Measurements from ENCODE around the gene FBXO33. TPM values are rescaled to one million over a fixed set of nuclear protein-coding genes. Genes with fewer than 3 reads are reported as not detected.

Gene FBXO33
- total RNA-seq, 6 experiments from 2014 or later, result 15.3 to 18.1 (median 17.2) TPM

DNA sequence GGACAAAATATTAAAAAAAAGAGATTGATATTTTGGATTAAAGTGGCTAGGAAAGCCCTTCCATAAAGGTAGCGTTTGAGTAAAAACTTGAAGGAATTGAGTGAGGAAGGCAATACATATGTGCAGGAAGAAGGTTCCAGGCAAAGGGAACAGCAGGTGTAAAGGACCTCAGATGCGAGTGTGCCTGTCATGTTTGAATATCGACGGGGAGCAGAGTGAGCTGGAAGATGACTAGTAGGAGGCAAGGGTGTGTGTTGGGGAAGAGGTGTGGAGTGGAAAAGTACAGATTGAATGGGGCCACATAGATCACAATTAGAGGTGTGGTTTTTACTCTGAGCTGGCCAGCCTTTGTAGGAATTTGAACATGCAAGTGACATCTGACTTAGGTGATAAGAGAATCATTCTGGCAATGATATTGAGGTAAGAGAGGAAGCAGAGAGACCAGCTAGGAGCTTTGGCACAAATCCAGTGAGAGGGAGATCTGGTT is 15.0 kb upstream of the FBXO33 start:
- TF ChIP-seq, protein P1, sequence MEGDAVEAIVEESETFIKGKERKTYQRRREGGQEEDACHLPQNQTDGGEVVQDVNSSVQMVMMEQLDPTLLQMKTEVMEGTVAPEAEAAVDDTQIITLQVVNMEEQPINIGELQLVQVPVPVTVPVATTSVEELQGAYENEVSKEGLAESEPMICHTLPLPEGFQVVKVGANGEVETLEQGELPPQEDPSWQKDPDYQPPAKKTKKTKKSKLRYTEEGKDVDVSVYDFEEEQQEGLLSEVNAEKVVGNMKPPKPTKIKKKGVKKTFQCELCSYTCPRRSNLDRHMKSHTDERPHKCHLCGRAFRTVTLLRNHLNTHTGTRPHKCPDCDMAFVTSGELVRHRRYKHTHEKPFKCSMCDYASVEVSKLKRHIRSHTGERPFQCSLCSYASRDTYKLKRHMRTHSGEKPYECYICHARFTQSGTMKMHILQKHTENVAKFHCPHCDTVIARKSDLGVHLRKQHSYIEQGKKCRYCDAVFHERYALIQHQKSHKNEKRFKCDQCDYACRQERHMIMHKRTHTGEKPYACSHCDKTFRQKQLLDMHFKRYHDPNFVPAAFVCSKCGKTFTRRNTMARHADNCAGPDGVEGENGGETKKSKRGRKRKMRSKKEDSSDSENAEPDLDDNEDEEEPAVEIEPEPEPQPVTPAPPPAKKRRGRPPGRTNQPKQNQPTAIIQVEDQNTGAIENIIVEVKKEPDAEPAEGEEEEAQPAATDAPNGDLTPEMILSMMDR (IDR thresholded peaks at IDR 0.05), result no peak
- H3K36me3 Mint-ChIP-seq (ENCODE audit: low read depth), result no peaks in the 10 kb centered on the region
- no peak for DNase-seq
- H3K4me1 Mint-ChIP-seq (ENCODE audit: low read depth), result no peaks in the 10 kb centered on the region
- no peaks in the 10 kb centered on the region for H3K9me3 Mint-ChIP-seq
- H3K4me3 Mint-ChIP-seq, result no peak overlapping the region
- peaks cover 2% of the 10 kb centered on the region for H3K27me3 Mint-ChIP-seq (ENCODE audit: insufficient read depth)
- no peak overlapping the region for H3K27ac Mint-ChIP-seq

- TF ChIP-seq, protein P1 (IDR thresholded peaks at IDR 0.05), result no peak
- Mint-ChIP-seq H3K27me3 (ENCODE audit: insufficient read depth) (peaks cover 2% of the 10 kb centered on the region), H3K4me3 (no peak overlapping the region), H3K36me3 (ENCODE audit: low read depth) (no peaks in the 10 kb centered on the region), H3K4me1 (ENCODE audit: low read depth) (no peaks in the 10 kb centered on the region), H3K9me3 (no peaks in the 10 kb centered on the region), H3K27ac (no peak overlapping the region)
- DNase-seq, result no peak
Observed at GRCh38 chr14:39446131-39446744, 14.0 kb upstream of the FBXO33 start.

- H3K27ac Mint-ChIP-seq, result no peak overlapping the region
- TF ChIP-seq, protein P1 (IDR thresholded peaks at IDR 0.05), result no peak
- no peaks in the 10 kb centered on the region for H3K4me1 Mint-ChIP-seq (ENCODE audit: low read depth)
- H3K36me3 Mint-ChIP-seq (ENCODE audit: low read depth), result no peaks in the 10 kb centered on the region
- peaks cover 2% of the 10 kb centered on the region; the same call in 1 of the 2 replicates for H3K27me3 Mint-ChIP-seq (ENCODE audit: insufficient read depth)
- no peak for DNase-seq
- no peak overlapping the region for H3K4me3 Mint-ChIP-seq
- no peaks in the 10 kb centered on the region for H3K9me3 Mint-ChIP-seq
Observed at GRCh38 chr14:39442293-39442692, 10.1 kb upstream of the FBXO33 start.

GRCh38 chr14:39441805-39442204 is 9.6 kb upstream of the FBXO33 start:
- Mint-ChIP-seq H3K36me3 (ENCODE audit: low read depth) (no peaks in the 10 kb centered on the region), H3K9me3 (no peaks in the 10 kb centered on the region), H3K4me1 (ENCODE audit: low read depth) (no peaks in the 10 kb centered on the region), H3K27ac (no peak overlapping the region), H3K27me3 (ENCODE audit: insufficient read depth) (no peaks in the 10 kb centered on the region), H3K4me3 (no peak overlapping the region)
- DNase-seq, result no peak
- TF ChIP-seq, protein P1 (IDR thresholded peaks at IDR 0.05), result no peak

DNA sequence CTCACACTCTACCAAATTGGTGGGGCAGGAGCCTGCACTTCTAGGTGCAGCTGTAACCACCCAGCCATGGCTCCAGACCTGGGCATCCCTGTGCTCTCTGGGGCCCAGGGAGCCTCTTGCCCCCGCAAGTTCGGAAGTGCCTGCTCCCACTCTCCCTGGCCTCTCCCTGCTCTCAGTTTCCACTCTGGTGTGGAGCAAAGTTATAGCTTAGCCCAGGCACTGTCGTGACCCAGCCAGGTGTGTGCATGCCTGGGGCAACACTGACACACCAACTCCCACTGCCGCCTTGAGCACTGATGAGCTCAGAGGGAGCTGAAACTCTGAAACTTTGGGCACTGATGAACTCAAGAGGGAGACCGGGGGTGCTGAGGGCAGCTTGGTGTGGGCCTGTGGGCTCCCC is 8.7 kb upstream of the FBXO33 start:
- Mint-ChIP-seq H3K27ac (no peak overlapping the region), H3K36me3 (ENCODE audit: low read depth) (no peaks in the 10 kb centered on the region), H3K27me3 (ENCODE audit: insufficient read depth) (no peaks in the 10 kb centered on the region), H3K9me3 (no peaks in the 10 kb centered on the region), H3K4me1 (ENCODE audit: low read depth) (no peaks in the 10 kb centered on the region), H3K4me3 (no peak overlapping the region)
- DNase-seq, result no peak
- TF ChIP-seq, protein P1 (IDR thresholded peaks at IDR 0.05), result no peak

Measured in HFFc6 (cell line).